Measurements from ENCODE around the gene OCRL.

The OCRL gene

GRCh38 chrX:129577473-129577872, 37.4 kb downstream of the OCRL start:
- TF ChIP-seq CTCF (IDR thresholded peaks at IDR 0.05; ENCODE audit: low read depth, low read length, poor library complexity, severe bottlenecking) (no peak), EZH2phosphoT487 (IDR thresholded peaks at IDR 0.05; ENCODE audit: borderline replicate concordance, low read length) (no peak)
- Histone ChIP-seq H3K36me3 (ENCODE audit: control insufficient read depth, low read length) (peaks cover 3% of the 10 kb centered on the region), H3K4me2 (ENCODE audit: low read length) (no peak overlapping the region)

GRCh38 chrX:129577877-129578276, 37.8 kb downstream of the OCRL start:
- no peaks in the 10 kb centered on the region for H3K9me2 ChIP-seq (replicated peaks; ENCODE audit: control insufficient read depth, low read length)
- H3K9me3 ChIP-seq (ENCODE audit: control insufficient read depth, insufficient read depth, low read length), result no peaks in the 10 kb centered on the region
- no peak overlapping the region for H3K4me3 ChIP-seq (ENCODE audit: low read length)
- no peaks in the 10 kb centered on the region for H4K20me1 ChIP-seq (ENCODE audit: control insufficient read depth, insufficient read depth, low read depth, low read length)
- H3K4me1 ChIP-seq (ENCODE audit: control insufficient read depth, low read length), result no peaks in the 10 kb centered on the region
- H3K27me3 ChIP-seq (ENCODE audit: control insufficient read depth, low read length), result no peaks in the 10 kb centered on the region
- H3K36me3 ChIP-seq (ENCODE audit: control insufficient read depth, low read length), result peaks cover 3% of the 10 kb centered on the region
- H3K4me2 ChIP-seq (ENCODE audit: low read length), result no peak overlapping the region
- H3K27ac ChIP-seq (ENCODE audit: low read depth, low read length), result no peak overlapping the region
- TF ChIP-seq CTCF (IDR thresholded peaks at IDR 0.05; ENCODE audit: low read depth, low read length, poor library complexity, severe bottlenecking) (no peak), EZH2phosphoT487 (IDR thresholded peaks at IDR 0.05; ENCODE audit: borderline replicate concordance, low read length) (no peak)
- H3F3A ChIP-seq (ENCODE audit: control insufficient read depth, insufficient read depth), result no peaks in the 10 kb centered on the region
- H3K79me2 ChIP-seq (ENCODE audit: control insufficient read depth, low read length), result no peaks in the 10 kb centered on the region

More at GRCh38 chrX:129577473-129577872, 37.4 kb downstream of the OCRL start:
- H4K20me1 ChIP-seq (ENCODE audit: control insufficient read depth, insufficient read depth, low read depth, low read length), result no peaks in the 10 kb centered on the region
- no peak overlapping the region for H3K27ac ChIP-seq (ENCODE audit: low read depth, low read length)
- H3K27me3 ChIP-seq (ENCODE audit: control insufficient read depth, low read length), result no peaks in the 10 kb centered on the region
- no peaks in the 10 kb centered on the region for H3K4me1 ChIP-seq (ENCODE audit: control insufficient read depth, low read length)
- H3F3A ChIP-seq (ENCODE audit: control insufficient read depth, insufficient read depth), result no peaks in the 10 kb centered on the region
- no peaks in the 10 kb centered on the region for H3K9me3 ChIP-seq (ENCODE audit: control insufficient read depth, insufficient read depth, low read length)
- H3K9me2 ChIP-seq (replicated peaks; ENCODE audit: control insufficient read depth, low read length), result no peaks in the 10 kb centered on the region
- no peak overlapping the region for H3K4me3 ChIP-seq (ENCODE audit: low read length)
- no peaks in the 10 kb centered on the region for H3K79me2 ChIP-seq (ENCODE audit: control insufficient read depth, low read length)

GRCh38 chrX:129581904-129582303, 41.8 kb downstream of the OCRL start:
- no peaks in the 10 kb centered on the region for H3K9me2 ChIP-seq (replicated peaks; ENCODE audit: control insufficient read depth, low read length)
- H3K9me3 ChIP-seq (ENCODE audit: control insufficient read depth, insufficient read depth, low read length), result no peaks in the 10 kb centered on the region
- H3K27me3 ChIP-seq (ENCODE audit: control insufficient read depth, low read length), result no peaks in the 10 kb centered on the region
- H3K4me1 ChIP-seq (ENCODE audit: control insufficient read depth, low read length), result no peaks in the 10 kb centered on the region
- H3K27ac ChIP-seq (ENCODE audit: low read depth, low read length), result no peak overlapping the region
- no peaks in the 10 kb centered on the region for H4K20me1 ChIP-seq (ENCODE audit: control insufficient read depth, insufficient read depth, low read depth, low read length)
- no peak overlapping the region for H3K4me2 ChIP-seq (ENCODE audit: low read length)
- H3K79me2 ChIP-seq (ENCODE audit: control insufficient read depth, low read length), result no peaks in the 10 kb centered on the region
- no peaks in the 10 kb centered on the region; the same call in 1 of the 2 replicates for H3K36me3 ChIP-seq (ENCODE audit: control insufficient read depth, low read length)
- H3F3A ChIP-seq (ENCODE audit: control insufficient read depth, insufficient read depth), result no peaks in the 10 kb centered on the region
- TF ChIP-seq EZH2phosphoT487 (IDR thresholded peaks at IDR 0.05; ENCODE audit: borderline replicate concordance, low read length) (no peak), CTCF (IDR thresholded peaks at IDR 0.05; ENCODE audit: low read depth, low read length, poor library complexity, severe bottlenecking) (no peak)
- H3K4me3 ChIP-seq (ENCODE audit: low read length), result no peak overlapping the region

Measured in DOHH2 (cell line).